Endothelial cell of umbilical vein (primary cell): ENCODE data around the gene PRKG1. TPM values are rescaled to one million over a fixed set of nuclear protein-coding genes. Genes with fewer than 3 reads are reported as not detected.

Source experiments
- BruUV-seq: library from RNA; stranded (reverse); fragments of 400-500 nt; replicated peaks from 2 replicates; lab custom pipeline; 2021; lab: Mats Ljungman, UMichigan
- CTCF ChIA-PET: fragments of 300-600, 350-600 bp; sonication (Branson Sonifier 250); formaldehyde crosslinking; loops from one replicate; lab custom pipeline; 2021; ENCODE audit warnings: antibody characterized with exemption, inconsistent platforms; lab: Charles Lee
- POLR2A ChIA-PET: fragments of 300-600, 350-600 bp; sonication (Branson Sonifier 250); formaldehyde crosslinking; loops from one replicate; lab custom pipeline; 2021; ENCODE audit warnings: antibody characterized with exemption, inconsistent platforms; lab: Charles Lee
- DNase-seq: peaks from one replicate; pipeline ENCODE4 v3.0.0-alpha.2; 2011; ENCODE audit warnings: low read depth, low spot score
- FAIRE-seq: peaks from 2 replicates; lab custom pipeline; 2011; peaks lifted over from hg19 to GRCh38; lab: Jason Lieb, UNC
- H2AFZ ChIP-seq: 2 replicates; pipeline ENCODE4 v1.6.0; 2012; ENCODE audit warnings: low read depth, low read length, control low read depth, inconsistent platforms
- H3K27ac ChIP-seq: 2 replicates; pipeline ENCODE4 v1.5.1; 2011; ENCODE audit warnings: low read depth, mild to moderate bottlenecking, control low read depth, low read length, moderate library complexity; ENCODE audit not compliant: insufficient read depth
- H3K27me3 ChIP-seq, 2 experiments: 2 replicates each; pipeline versions ENCODE4 v1.6.0 to v1.6.1; 2011; ENCODE audit warnings: low read length in 2 of 2, mixed read lengths in 1 of 2; ENCODE audit not compliant: control insufficient read depth in 2 of 2, insufficient read depth in 2 of 2
- H3K36me3 ChIP-seq, 2 experiments: 2 replicates in 1 of 2; 3 replicates in 1 of 2; pipeline ENCODE4 v1.5.1; 2011; ENCODE audit warnings: low read length in 2 of 2, mild to moderate bottlenecking in 1 of 2, moderate library complexity in 1 of 2; ENCODE audit not compliant: control insufficient read depth in 2 of 2, insufficient read depth in 2 of 2; ENCODE audit errors: extremely low read depth in 1 of 2
- H3K4me1 ChIP-seq: 3 replicates; pipeline ENCODE4 v1.5.1; 2011; ENCODE audit warnings: mild to moderate bottlenecking, low read length; ENCODE audit not compliant: control insufficient read depth, insufficient read depth; ENCODE audit errors: extremely low read depth
- H3K4me2 ChIP-seq: 2 replicates; pipeline ENCODE4 v1.6.1; 2011; ENCODE audit warnings: low read length, control low read depth, mixed read lengths; ENCODE audit not compliant: insufficient read depth
- H3K4me3 ChIP-seq, 3 experiments: fragments of 200-600 bp in 1 of 3; sonication (generic), shearing (Covaris generic) in 1 of 3; replicated peaks in 1 of 3; 2 replicates each; pipeline ENCODE4 v1.5.1; 2011 to 2016; ENCODE audit warnings: control low read depth in 3 of 3, low read length in 3 of 3, mild to moderate bottlenecking in 2 of 3, inconsistent platforms in 1 of 3, low read depth in 1 of 3, moderate library complexity in 1 of 3; ENCODE audit not compliant: insufficient read depth in 1 of 3
- H3K79me2 ChIP-seq: 2 replicates; pipeline ENCODE4 v1.6.0; 2012; ENCODE audit warnings: low read length, inconsistent platforms; ENCODE audit not compliant: control insufficient read depth, insufficient read depth
- H3K9ac ChIP-seq: replicated peaks from 2 replicates; pipeline ENCODE3; 2011; ENCODE audit warnings: low read length, control low read depth; ENCODE audit not compliant: insufficient read depth; ENCODE audit errors: extremely low read depth
- H3K9me1 ChIP-seq: replicated peaks from 3 replicates; pipeline ENCODE4 v1.6.0; 2011; ENCODE audit warnings: mild to moderate bottlenecking, low read length; ENCODE audit not compliant: control insufficient read depth, insufficient read depth; ENCODE audit errors: extremely low read depth
- H3K9me3 ChIP-seq: replicated peaks from 2 replicates; pipeline ENCODE4 v1.5.1; 2012; ENCODE audit warnings: low read length, inconsistent platforms; ENCODE audit not compliant: control insufficient read depth, insufficient read depth
- H4K20me1 ChIP-seq: replicated peaks from 2 replicates; pipeline ENCODE3; 2011; ENCODE audit warnings: mild to moderate bottlenecking, low read length; ENCODE audit not compliant: control insufficient read depth, insufficient read depth; ENCODE audit errors: extremely low read depth
- CTCF ChIP-seq, 2 donors: IDR thresholded peaks; 1 replicate in 1 of 2; 2 replicates in 1 of 2; pipeline ENCODE4 v1.5.1; 2011; ENCODE audit warnings: low read length in 2 of 2, mild to moderate bottlenecking in 2 of 2, moderate library complexity in 2 of 2, control low read depth in 1 of 2, inconsistent platforms in 1 of 2, low read depth in 1 of 2; ENCODE audit not compliant: insufficient read depth in 1 of 2; ENCODE audit errors: extremely low read depth in 1 of 2
- EZH2 ChIP-seq: IDR thresholded peaks from 2 replicates; pipeline ENCODE4 v1.6.1; 2012; ENCODE audit warnings: borderline replicate concordance, low read depth, mild to moderate bottlenecking, moderate library complexity, low read length, inconsistent platforms; ENCODE audit not compliant: severe bottlenecking
- FOS ChIP-seq: IDR thresholded peaks from 2 replicates; pipeline ENCODE4 v1.6.1; 2011; ENCODE audit warnings: mild to moderate bottlenecking, low read length, moderate library complexity, borderline replicate concordance; ENCODE audit not compliant: insufficient read depth
- GATA2 ChIP-seq: IDR thresholded peaks from 2 replicates; pipeline ENCODE4 v1.7.0; 2011; ENCODE audit warnings: low read depth, mild to moderate bottlenecking, moderate library complexity, mixed read lengths, low read length; ENCODE audit not compliant: insufficient read length, insufficient read depth
- JUN ChIP-seq: IDR thresholded peaks from 2 replicates; pipeline ENCODE4 v1.6.1; 2011; ENCODE audit warnings: borderline replicate concordance, low read depth; ENCODE audit not compliant: insufficient read length, insufficient read depth
- MAX ChIP-seq: IDR thresholded peaks from 2 replicates; pipeline ENCODE4 v1.6.1; 2011; ENCODE audit not compliant: insufficient read depth, insufficient read length
- MYC ChIP-seq: IDR thresholded peaks from one replicate; pipeline ENCODE4 v1.6.1; 2011; ENCODE audit warnings: mild to moderate bottlenecking, low read depth, low read length
- POLR2A ChIP-seq: IDR thresholded peaks from 2 replicates; pipeline ENCODE4 v1.6.1; 2012; ENCODE audit warnings: low read depth, mild to moderate bottlenecking, control low read depth, low read length
- POLR2AphosphoS5 ChIP-seq: IDR thresholded peaks from 2 replicates; pipeline ENCODE4 v1.6.1; 2012; ENCODE audit warnings: low read depth, mild to moderate bottlenecking, control low read depth, low read length, moderate library complexity; ENCODE audit not compliant: insufficient read depth
- dilution Hi-C: fragments of 300-500 bp; cut with MboI; formaldehyde crosslinking; loops from one replicate; pipeline ENCODE4 v1.15.0; 2019; ENCODE audit warnings: low sequenced_read_pairs; ENCODE audit not compliant: extremely low pct_ligation_motif_present
- intact Hi-C: fragments of 100-400 bp; cut with micrococcal nuclease; formaldehyde crosslinking; loops from one replicate; pipeline ENCODE4 v1.10.0; 2022
- polyA plus RNA-seq, 4 experiments: library from polyadenylated mRNA; depleted of rRNA in 3 of 4; stranded (reverse) in 3 of 4; unstranded in 1 of 4; fragments of >200 nt; gene quantifications; 2 replicates each; pipeline versions ENCODE4 v1.2.1 to v1.2.3, GENCODE V29; 2011 to 2012; ENCODE audit warnings: missing spikeins in 1 of 4
- total RNA-seq: library from RNA; stranded (reverse); gene quantifications from 2 replicates; pipeline ENCODE4 v1.2.3, GENCODE V29; 2021

Gene PRKG1
- total and polyA plus RNA-seq, 2 donors (not counting 3 experiments of a cell fraction or from before 2014, with no cell fraction given): 0.01 to 0.18 TPM

- no peak for TF ChIP-seq POLR2AphosphoS5
- no peak for TF ChIP-seq MAX
- no peak for TF ChIP-seq MYC
- TF ChIP-seq CTCF (IDR thresholded peaks at IDR 0.05; ENCODE audit: extremely low read depth in 1 of 2, insufficient read depth in 1 of 2, low read depth in 1 of 2, low read length in 2 of 2): no peak
- TF ChIP-seq POLR2A: no peak
- TF ChIP-seq EZH2: no peak
- TF ChIP-seq FOS: no peak
- TF ChIP-seq GATA2: no peak
- no peak for TF ChIP-seq JUN
- DNase-seq (no peak), FAIRE-seq (no peak)
- POLR2A ChIA-PET: no interaction called here
- Histone ChIP-seq H4K20me1 (no peaks in the 10 kb centered on the region), H3K4me2 (no peak overlapping the region), H3K9ac (no peak overlapping the region), H3K36me3 (no peaks in the 10 kb centered on the region), H3K9me3 (no peaks in the 10 kb centered on the region), H3K79me2 (no peaks in the 10 kb centered on the region), H3K27ac (no peak overlapping the region), H3K4me3 (no peak overlapping the region), H3K27me3 (peaks cover 1 to 2% of the 10 kb centered on the region in 2 experiments), H3K9me1 (no peaks in the 10 kb centered on the region), H2AFZ (no peak overlapping the region), H3K4me1 (no peaks in the 10 kb centered on the region)
- intact Hi-C loops: no loop called here
- dilution Hi-C loops: no loop called here
- CTCF ChIA-PET: no interaction called here
- no TSS peak for BruUV-seq
These were observed 28.4 kb upstream of the PRKG1 start for GRCh38 chr10:51045871-51046270.
